Activated CD4-positive, alpha-beta T cell treated with anti-CD3 and anti-CD28 coated beads, Interleukin-2, amount 50 U/mL, for 48 hours (primary cell): ENCODE results near the gene CYTH2.

Experiments used
- DNase-seq, 2 experiments: peaks; one replicate each; pipeline ENCODE4 v3.0.0-alpha.2; 2020

CYTH2 gene

GRCh38 chr19:48496959-48497727 lies 28.0 kb downstream of the CYTH2 start:
- no peak for DNase-seq

GRCh38 chr19:48497728-48498594 lies 28.8 kb downstream of the CYTH2 start:
- DNase-seq, result no peak

GRCh38 chr19:48498595-48499311 lies 29.6 kb downstream of the CYTH2 start:
- no peak for DNase-seq

- DNase-seq, result no peak
Measured at GRCh38 chr19:48499316-48500090, 30.3 kb downstream of the CYTH2 start.

GRCh38 chr19:48500830-48501493 lies 31.8 kb downstream of the CYTH2 start:
- no peak for DNase-seq

GRCh38 chr19:48501494-48502349 lies 32.6 kb downstream of the CYTH2 start:
- peak; percentile 77 to 78 for DNase-seq

GRCh38 chr19:48502350-48503018 lies 33.3 kb downstream of the CYTH2 start:
- no peak for DNase-seq

GRCh38 chr19:48506138-48506733 lies 37.1 kb downstream of the CYTH2 start:
- DNase-seq, result no peak

GRCh38 chr19:48507911-48508439 lies 38.8 kb downstream of the CYTH2 start:
- DNase-seq, result no peak

GRCh38 chr19:48508729-48509411 lies 39.7 kb downstream of the CYTH2 start:
- no peak for DNase-seq

GRCh38 chr19:48509467-48510194 lies 40.5 kb downstream of the CYTH2 start:
- DNase-seq, result no peak

GRCh38 chr19:48510421-48511268 lies 41.5 kb downstream of the CYTH2 start:
- DNase-seq, result peak; percentile 75 to 80

- DNase-seq, result no peak
Measured at GRCh38 chr19:48511321-48511731, 42.2 kb downstream of the CYTH2 start.

- DNase-seq, result peak; percentile 79 to 82
Measured at GRCh38 chr19:48511800-48512503, 42.8 kb downstream of the CYTH2 start, which contains the start of gene LMTK3. LMTK3 (minus strand) TSS chr19:48511835; CDS start chr19:48511576, 259 bp downstream.

GRCh38 chr19:48512504-48513288 lies 43.5 kb downstream of the CYTH2 start:
- no peak for DNase-seq
